ENCODE measurements around the gene MTMR6. TPM values are rescaled to one million over a fixed set of nuclear protein-coding genes. Genes with fewer than 3 reads are reported as not detected.

Gene MTMR6
- polyA plus RNA-seq, 1 of the 3 experiments (the other 2 are of a cell fraction): 4.8 TPM

- Histone ChIP-seq H3K27ac (ENCODE audit: low read depth in 2 of 2, low read length in 1 of 2) (peak overlapping the region; percentile 74 to 89), H3K27me3 (ENCODE audit: insufficient read depth) (no peaks in the 10 kb centered on the region), H3K4me3 (ENCODE audit: low read depth in 2 of 2, low read length in 1 of 2) (peak overlapping the region; percentile 96 to 97), H3K9ac (peak overlapping the region; percentile 97), H3K4me1 (ENCODE audit: control insufficient read depth in 1 of 2, insufficient read depth in 2 of 2, low read depth in 1 of 2, low read length in 1 of 2) (peaks cover 4 to 13% of the 10 kb centered on the region in 2 experiments; a peak in 3 of 4 replicates), H3K9me3 (no peaks in the 10 kb centered on the region), H3K79me2 (ENCODE audit: insufficient read depth) (peaks cover 59% of the 10 kb centered on the region), H3K36me3 (replicated peaks in 1 of 2; ENCODE audit: control insufficient read depth in 1 of 2, insufficient read depth in 2 of 2, low read length in 1 of 2) (peaks cover 0 to 12% of the 10 kb centered on the region in 2 experiments), H4K20me1 (ENCODE audit: insufficient read depth) (peaks cover 4% of the 10 kb centered on the region), H2AFZ (ENCODE audit: low read depth) (peak overlapping the region; percentile 90; the same call in 1 of the 2 replicates), H3K9me2 (no peaks in the 10 kb centered on the region), H3F3A (replicated peaks; ENCODE audit: insufficient read depth) (peaks cover 11% of the 10 kb centered on the region), H3K4me2 (peak overlapping the region; percentile 87)
- ChIA-PET CTCF (interaction anchor here (1.2 to 3.0 kb wide), 7 partner anchors 10 to 90 kb away, joined by 4 to 28 read pairs (median 5); no protein-coding TSS in a partner anchor), POLR2A (no interaction called here)
- 2% methylated on average over 25 of the region's 25 CpGs for WGBS (ENCODE audit: low lambda C conversion rate)
- no peak for TF ChIP-seq USF1 (IDR thresholded peaks at IDR 0.05; ENCODE audit: borderline replicate concordance, low read depth)
- no peak for TF ChIP-seq TEAD4 (IDR thresholded peaks at IDR 0.05; ENCODE audit: borderline replicate concordance, insufficient read depth)
- TF ChIP-seq MXI1 (IDR thresholded peaks at IDR 0.05; ENCODE audit: low read depth, low read length): peak; percentile 24; the same call in 1 of the 2 replicates
- peak; percentile 44; the same call in 1 of the 2 replicates for TF ChIP-seq GABPA (IDR thresholded peaks at IDR 0.05; ENCODE audit: low read depth)
- TF ChIP-seq EP300 (IDR thresholded peaks at IDR 0.05; ENCODE audit: borderline replicate concordance in 1 of 2, low read depth in 1 of 2, low read length in 1 of 2): no peak
- DNase-seq: peak; percentile 49
Observed at GRCh38 chr13:25286308-25286968, 850 bp downstream of the MTMR6 start.

GRCh38 chr13:25281935-25282332 is 5.4 kb downstream of the MTMR6 start:
- no peaks in the 10 kb centered on the region for H3K9me3 ChIP-seq
- CTCF ChIA-PET: no interaction called here

GRCh38 chr13:25281193-25281934 is 5.9 kb downstream of the MTMR6 start:
- Histone ChIP-seq H3K9me2 (no peaks in the 10 kb centered on the region), H3K27ac (ENCODE audit: low read depth in 2 of 2, low read length in 1 of 2) (no peak overlapping the region), H3K4me3 (ENCODE audit: low read depth in 2 of 2, low read length in 1 of 2) (no peak overlapping the region), H3K4me1 (ENCODE audit: control insufficient read depth in 1 of 2, insufficient read depth in 2 of 2, low read depth in 1 of 2, low read length in 1 of 2) (peaks cover 4 to 35% of the 10 kb centered on the region in 2 experiments; a peak in 3 of 4 replicates), H3K27me3 (ENCODE audit: insufficient read depth) (no peaks in the 10 kb centered on the region), H3K36me3 (replicated peaks in 1 of 2; ENCODE audit: control insufficient read depth in 1 of 2, insufficient read depth in 2 of 2, low read length in 1 of 2) (peaks cover 0 to 16% of the 10 kb centered on the region in 2 experiments), H3K9me3 (no peaks in the 10 kb centered on the region), H3K79me2 (ENCODE audit: insufficient read depth) (peaks cover 100% of the 10 kb centered on the region), H3K4me2 (no peak overlapping the region), H3K9ac (no peak overlapping the region), H4K20me1 (ENCODE audit: insufficient read depth) (peaks cover 14% of the 10 kb centered on the region), H2AFZ (ENCODE audit: low read depth) (no peak overlapping the region), H3F3A (replicated peaks; ENCODE audit: insufficient read depth) (peaks cover 6% of the 10 kb centered on the region)
- CTCF ChIA-PET: no interaction called here
- POLR2A ChIA-PET: no interaction called here
- 59% methylated on average over 4 of the region's 4 CpGs for WGBS (ENCODE audit: low lambda C conversion rate)
- DNase-seq: no peak
- no peak for TF ChIP-seq RXRA (IDR thresholded peaks at IDR 0.05; ENCODE audit: borderline replicate concordance, low read depth)
- no peak for TF ChIP-seq EZH2phosphoT487 (IDR thresholded peaks at IDR 0.05; ENCODE audit: borderline replicate concordance, low read depth)
- no peak for TF ChIP-seq USF2 (IDR thresholded peaks at IDR 0.05; ENCODE audit: borderline replicate concordance, low read depth, low read length)
- no peak for TF ChIP-seq IRF3 (IDR thresholded peaks at IDR 0.05; ENCODE audit: low read depth, low read length)
- TF ChIP-seq MXI1 (IDR thresholded peaks at IDR 0.05; ENCODE audit: low read depth, low read length): no peak
- TF ChIP-seq FOXM1 (IDR thresholded peaks at IDR 0.05; ENCODE audit: low read depth): no peak
- no peak for TF ChIP-seq ELF1 (IDR thresholded peaks at IDR 0.05)
- no peak for TF ChIP-seq ZBTB33 (IDR thresholded peaks at IDR 0.05; ENCODE audit: borderline replicate concordance, low read depth)

More at GRCh38 chr13:25281935-25282332, 5.4 kb downstream of the MTMR6 start:
- DNase-seq: no peak
- Histone ChIP-seq H3K4me3 (ENCODE audit: low read depth in 2 of 2, low read length in 1 of 2) (no peak overlapping the region), H3K4me2 (no peak overlapping the region), H3K4me1 (ENCODE audit: control insufficient read depth in 1 of 2, insufficient read depth in 2 of 2, low read depth in 1 of 2, low read length in 1 of 2) (peaks cover 4 to 30% of the 10 kb centered on the region in 2 experiments; a peak in 3 of 4 replicates), H3K9ac (no peak overlapping the region), H2AFZ (ENCODE audit: low read depth) (no peak overlapping the region), H3K79me2 (ENCODE audit: insufficient read depth) (peaks cover 100% of the 10 kb centered on the region), H4K20me1 (ENCODE audit: insufficient read depth) (peaks cover 13% of the 10 kb centered on the region), H3K27me3 (ENCODE audit: insufficient read depth) (no peaks in the 10 kb centered on the region), H3F3A (replicated peaks; ENCODE audit: insufficient read depth) (peaks cover 12% of the 10 kb centered on the region), H3K9me2 (no peaks in the 10 kb centered on the region), H3K27ac (ENCODE audit: low read depth in 2 of 2, low read length in 1 of 2) (no peak overlapping the region), H3K36me3 (replicated peaks in 1 of 2; ENCODE audit: control insufficient read depth in 1 of 2, insufficient read depth in 2 of 2, low read length in 1 of 2) (peaks cover 0 to 16% of the 10 kb centered on the region in 2 experiments)
- POLR2A ChIA-PET: no interaction called here
- TF ChIP-seq RAD21 (IDR thresholded peaks at IDR 0.05; ENCODE audit: low read length): no peak
- 93% methylated on average over 1 of the region's 1 CpG for WGBS (ENCODE audit: low lambda C conversion rate)

Measured in SK-N-SH (cell line).